Measurements from ENCODE around the gene HELZ.

- TF ChIP-seq CTCF (IDR thresholded peaks at IDR 0.05 in 2 of 3, conservative IDR thresholded peaks at IDR 0.05 in 1 of 3; ENCODE audit: borderline replicate concordance in 1 of 3, insufficient read depth in 1 of 3, low read depth in 2 of 3, low read length in 2 of 3): no peak
- TF ChIP-seq POLR2AphosphoS5 (IDR thresholded peaks at IDR 0.05; ENCODE audit: low read depth, low read length): no peak
These were observed 154.7 kb downstream of the HELZ start for GRCh38 chr17:67090341-67090740.
